Chondrocyte (in vitro differentiated cells): ENCODE measurements around the gene CD44. TPM values are rescaled to one million over a fixed set of nuclear protein-coding genes. Genes with fewer than 3 reads are reported as not detected.

Experiments used
- DNase-seq: peaks from one replicate; pipeline ENCODE4 v3.0.0; 2021; ENCODE audit warnings: mixed read lengths, low spot score
- H3K27ac Mint-ChIP-seq: one replicate; pipeline ENCODE4 v1.8.0; 2021; ENCODE audit warnings: mild to moderate bottlenecking, moderate library complexity, mixed read lengths; ENCODE audit not compliant: unreplicated experiment
- H3K27me3 Mint-ChIP-seq: 2 replicates; pipeline ENCODE4 v1.8.0; 2021; ENCODE audit warnings: low read depth, mixed read lengths
- H3K36me3 Mint-ChIP-seq: 2 replicates; pipeline ENCODE4 v1.8.0; 2021; ENCODE audit warnings: low read depth, mixed read lengths
- H3K4me1 Mint-ChIP-seq: 2 replicates; pipeline ENCODE4 v1.8.0; 2021; ENCODE audit warnings: low read depth, mild to moderate bottlenecking, mixed read lengths
- H3K4me3 Mint-ChIP-seq: one replicate; pipeline ENCODE4 v1.8.0; 2021; ENCODE audit warnings: mild to moderate bottlenecking, moderate library complexity, mixed read lengths; ENCODE audit not compliant: unreplicated experiment
- H3K9me3 Mint-ChIP-seq: 2 replicates; pipeline ENCODE4 v1.8.0; 2021; ENCODE audit warnings: low read depth, mixed read lengths
- CTCF ChIP-seq: fragments of 200-600 bp; sonication (generic); IDR thresholded peaks from 2 replicates; pipeline ENCODE4 v1.5.0; 2021; ENCODE audit warnings: antibody characterized with exemption, mild to moderate bottlenecking, moderate library complexity
- total RNA-seq: library from RNA; stranded (reverse); gene quantifications from 3 replicates; pipeline ENCODE4 v1.2.1, GENCODE V29; 2021

Gene CD44
- total RNA-seq, 1 donor from 2014 or later, result 179 TPM

- DNase-seq, result no peak
- H3K4me3 Mint-ChIP-seq, result no peak overlapping the region
- no peak overlapping the region for H3K27ac Mint-ChIP-seq
- no peak for TF ChIP-seq CTCF
- peaks cover 38% of the 10 kb centered on the region for H3K36me3 Mint-ChIP-seq
- H3K4me1 Mint-ChIP-seq, result peaks cover 10% of the 10 kb centered on the region
- H3K9me3 Mint-ChIP-seq, result peaks cover 12% of the 10 kb centered on the region
- no peaks in the 10 kb centered on the region for H3K27me3 Mint-ChIP-seq
Observed at GRCh38 chr11:35206616-35207015, 67.6 kb downstream of the CD44 start.

GRCh38 chr11:35207471-35208403, 68.8 kb downstream of the CD44 start:
- DNase-seq, result no peak
- Mint-ChIP-seq H3K27ac (no peak overlapping the region), H3K4me3 (no peak overlapping the region), H3K27me3 (no peaks in the 10 kb centered on the region), H3K36me3 (peaks cover 37% of the 10 kb centered on the region), H3K9me3 (peaks cover 12% of the 10 kb centered on the region), H3K4me1 (peaks cover 13% of the 10 kb centered on the region)
- TF ChIP-seq CTCF, result no peak

- no peak for TF ChIP-seq CTCF
- peaks cover 20% of the 10 kb centered on the region for H3K4me1 Mint-ChIP-seq
- no peak overlapping the region for H3K27ac Mint-ChIP-seq
- no peak overlapping the region for H3K4me3 Mint-ChIP-seq
- no peaks in the 10 kb centered on the region for H3K27me3 Mint-ChIP-seq
- DNase-seq, result no peak
- peaks cover 39% of the 10 kb centered on the region for H3K36me3 Mint-ChIP-seq
- peaks cover 12% of the 10 kb centered on the region for H3K9me3 Mint-ChIP-seq
Observed at GRCh38 chr11:35208795-35209194, 69.8 kb downstream of the CD44 start.

- Mint-ChIP-seq H3K27ac (no peak overlapping the region), H3K4me1 (peaks cover 36% of the 10 kb centered on the region), H3K36me3 (peaks cover 28% of the 10 kb centered on the region), H3K27me3 (no peaks in the 10 kb centered on the region), H3K9me3 (peaks cover 12% of the 10 kb centered on the region), H3K4me3 (no peak overlapping the region)
- no peak for TF ChIP-seq CTCF
- no peak for DNase-seq
Observed at GRCh38 chr11:35210876-35211546, 72.0 kb downstream of the CD44 start.

GRCh38 chr11:35211952-35212351, 73.0 kb downstream of the CD44 start:
- Mint-ChIP-seq H3K27ac (no peak overlapping the region), H3K9me3 (peaks cover 12% of the 10 kb centered on the region), H3K36me3 (peaks cover 28% of the 10 kb centered on the region), H3K4me1 (peaks cover 36% of the 10 kb centered on the region), H3K27me3 (no peaks in the 10 kb centered on the region), H3K4me3 (no peak overlapping the region)
- DNase-seq, result no peak
- TF ChIP-seq CTCF, result no peak
